ELR (cell line): ENCODE measurements around the gene SERINC4.
A peak's percentile ranks its signal among the peaks of the same experiment; 100 is the strongest.

Source experiments
- DNase-seq: peaks from one replicate; pipeline ENCODE4 v3.0.0-alpha.2; 2015; ENCODE audit warnings: low read depth

Gene SERINC4

DNA sequence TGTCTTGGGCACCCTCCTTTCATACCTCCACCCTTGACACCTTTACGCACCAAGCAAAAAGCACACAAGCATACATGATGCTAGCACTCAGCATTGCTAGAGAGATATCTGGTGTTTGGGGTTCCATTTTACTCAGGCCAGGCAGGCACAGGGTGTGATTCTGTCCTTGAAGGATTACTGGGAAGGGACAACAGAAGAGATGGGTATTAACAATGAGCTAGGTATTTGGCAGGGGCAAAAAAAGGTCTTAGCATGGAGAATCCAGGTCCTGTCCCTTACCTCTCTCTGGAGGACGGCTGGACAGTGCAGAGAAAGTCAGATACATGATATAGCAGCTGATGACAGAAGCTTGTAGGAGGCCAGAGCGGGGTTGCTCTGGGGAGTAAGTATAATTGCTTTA, 3.5 kb downstream of the SERINC4 start:
- DNase-seq: no peak

DNA sequence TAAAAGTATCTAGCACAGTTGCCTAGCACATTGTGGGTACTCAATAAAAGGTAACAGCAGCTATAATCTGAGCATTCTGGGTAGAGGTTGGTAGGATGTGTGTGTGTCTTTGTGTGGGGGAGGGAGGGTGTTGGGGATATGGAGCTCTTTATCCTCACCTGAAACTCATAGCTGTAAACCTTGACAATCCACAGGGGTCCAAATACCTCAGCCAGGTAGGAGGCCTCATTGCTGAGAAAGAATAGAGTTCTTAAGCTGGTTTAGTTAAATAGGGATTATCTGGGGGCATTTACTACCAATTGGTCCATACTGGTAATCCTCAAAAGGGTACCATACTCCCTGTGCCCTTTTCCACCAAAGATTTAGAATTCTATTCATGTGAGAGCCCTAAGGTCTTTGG, 4.0 kb downstream of the SERINC4 start:
- DNase-seq: no peak

DNA sequence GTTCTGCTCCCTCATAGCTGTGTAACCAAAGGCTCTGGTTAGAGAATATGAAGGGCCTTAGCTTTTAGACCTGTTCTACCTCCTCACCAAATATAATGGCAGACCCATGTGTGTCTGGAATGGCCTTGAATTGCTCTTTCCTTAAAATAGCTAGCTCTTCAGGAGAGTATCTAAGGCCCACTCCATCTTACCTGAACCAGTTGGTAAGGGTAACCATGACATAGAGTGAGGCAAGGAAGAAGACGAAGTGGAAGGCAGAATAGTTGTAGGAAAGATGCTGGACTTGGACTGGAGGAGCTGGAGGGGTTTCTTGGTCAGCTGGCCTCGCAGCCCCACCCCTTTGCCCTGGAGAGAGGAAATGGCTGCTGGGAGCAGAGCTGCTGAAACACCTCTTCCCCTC, 4.8 kb downstream of the SERINC4 start:
- no peak for DNase-seq

DNA sequence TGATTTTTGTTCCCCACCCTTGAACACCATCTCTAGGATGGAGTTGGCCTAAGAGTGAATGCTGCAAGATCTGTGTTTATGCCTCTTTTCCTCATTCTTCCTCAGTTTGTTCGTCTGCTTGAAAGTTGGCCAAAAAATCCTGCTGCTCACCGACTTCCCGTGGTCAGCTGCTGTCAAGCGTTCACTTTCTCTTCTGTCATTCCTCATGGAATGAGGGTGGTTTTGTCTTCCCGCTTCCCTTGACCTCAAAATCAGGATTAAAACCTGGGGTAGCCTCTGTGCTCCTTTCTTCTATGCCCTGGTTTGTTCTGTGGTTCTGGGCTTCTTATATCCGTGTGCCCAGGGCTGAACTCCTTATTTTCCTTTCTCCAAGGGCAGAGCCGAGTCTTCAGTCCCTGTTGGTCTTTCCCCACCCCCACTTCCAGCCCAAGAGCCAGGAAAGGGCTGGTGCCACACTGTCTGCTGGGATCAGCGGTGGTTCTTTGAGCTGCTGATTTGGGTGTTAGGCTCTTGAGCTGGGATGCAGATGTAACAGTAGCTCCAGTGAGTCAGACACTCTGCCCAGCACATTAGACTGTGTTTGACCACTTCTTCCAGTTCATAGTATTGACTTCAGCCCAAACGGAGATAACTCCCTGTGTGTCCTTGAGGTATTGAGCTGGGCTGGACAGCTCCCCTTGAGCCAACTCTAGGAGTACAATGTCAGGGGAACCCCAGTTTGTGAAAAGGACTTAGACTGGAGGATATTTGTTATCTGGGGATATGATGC, 5.6 kb downstream of the SERINC4 start:
- peak; percentile 82 for DNase-seq

DNA sequence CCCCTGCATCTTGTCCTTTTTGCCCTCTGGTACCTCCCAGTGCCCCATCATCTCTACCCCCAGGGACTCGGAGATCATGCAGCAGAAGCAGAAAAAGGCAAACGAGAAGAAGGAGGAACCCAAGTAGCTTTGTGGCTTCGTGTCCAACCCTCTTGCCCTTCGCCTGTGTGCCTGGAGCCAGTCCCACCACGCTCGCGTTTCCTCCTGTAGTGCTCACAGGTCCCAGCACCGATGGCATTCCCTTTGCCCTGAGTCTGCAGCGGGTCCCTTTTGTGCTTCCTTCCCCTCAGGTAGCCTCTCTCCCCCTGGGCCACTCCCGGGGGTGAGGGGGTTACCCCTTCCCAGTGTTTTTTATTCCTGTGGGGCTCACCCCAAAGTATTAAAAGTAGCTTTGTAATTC, 6.4 kb downstream of the SERINC4 start:
- DNase-seq: no peak

DNA sequence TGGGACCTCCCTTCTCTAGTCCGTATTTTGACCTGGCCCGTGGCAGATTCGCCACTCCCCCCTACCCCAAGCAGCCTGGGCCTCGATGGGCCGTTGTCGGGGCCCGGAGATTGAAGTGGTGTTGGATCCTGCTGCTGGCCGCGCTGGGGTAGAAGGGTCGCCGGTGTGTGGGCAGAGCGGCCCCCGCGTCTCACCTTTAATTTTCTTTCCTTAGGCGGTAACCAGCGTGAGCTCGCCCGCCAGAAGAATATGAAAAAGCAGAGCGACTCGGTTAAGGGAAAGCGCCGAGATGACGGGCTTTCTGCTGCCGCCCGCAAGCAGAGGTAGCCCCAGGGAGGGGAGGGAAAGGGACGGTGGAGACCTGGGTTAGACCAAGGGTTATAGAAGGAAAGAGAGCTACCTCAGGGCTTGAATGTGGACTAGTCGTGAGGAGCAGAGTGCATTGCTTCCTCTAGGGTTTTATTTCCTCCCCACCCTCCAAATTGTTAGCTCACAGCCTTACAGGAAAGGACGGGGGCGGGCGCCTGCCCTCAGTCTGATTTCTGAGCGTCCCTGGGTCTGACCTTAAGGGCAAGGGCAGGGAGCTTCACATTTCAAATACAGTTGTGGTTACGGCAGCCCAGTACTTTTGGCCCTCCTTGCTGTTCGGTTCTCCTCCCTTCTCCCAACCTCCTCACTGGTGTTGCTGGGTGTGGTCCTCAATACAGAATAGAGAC, 7.1 kb downstream of the SERINC4 start:
- peak; percentile 52 for DNase-seq

DNA sequence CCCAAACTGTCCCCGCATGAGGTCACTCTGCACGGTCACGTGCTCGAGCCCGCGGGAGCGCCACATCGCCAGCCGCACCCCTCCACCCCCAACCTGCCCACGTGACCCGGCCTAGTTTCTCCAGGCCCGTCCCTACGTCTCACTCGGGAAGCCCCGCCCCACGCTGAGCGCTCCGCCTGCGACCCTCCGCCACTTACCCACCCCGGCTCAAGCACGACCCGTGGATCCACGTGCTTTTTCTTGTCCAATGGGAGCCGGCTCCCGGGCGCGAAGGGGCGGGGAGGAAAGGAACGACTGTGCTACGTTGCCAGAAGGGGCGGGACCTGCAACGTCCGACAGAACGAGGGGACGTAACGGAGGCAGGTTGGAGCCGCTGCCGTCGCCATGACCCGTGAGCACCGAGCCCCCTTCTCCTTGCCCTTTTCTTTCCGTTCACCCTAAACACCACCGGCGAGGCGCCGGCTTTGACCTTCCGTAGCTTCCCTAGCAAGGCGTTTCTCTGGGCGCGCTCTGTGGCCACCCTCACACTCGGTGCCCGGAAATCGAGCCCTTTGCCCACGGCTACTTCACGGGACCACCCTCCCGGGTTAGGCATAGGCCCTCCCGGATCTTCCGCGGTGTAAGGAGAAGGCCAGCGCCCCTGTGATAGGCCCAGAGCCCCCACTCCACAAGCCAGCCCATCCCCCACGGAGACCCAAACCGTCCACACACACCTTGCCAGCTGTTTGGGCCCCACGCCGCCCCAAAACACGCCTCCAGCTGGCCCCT, 7.8 kb downstream of the SERINC4 start, which contains the start of gene SERF2:
SERF2 (plus strand) TSS at position 328 of the 768 bp plus-strand sequence; CDS start at position 385, 57 bp downstream.
- peak; percentile 99 for DNase-seq

DNA sequence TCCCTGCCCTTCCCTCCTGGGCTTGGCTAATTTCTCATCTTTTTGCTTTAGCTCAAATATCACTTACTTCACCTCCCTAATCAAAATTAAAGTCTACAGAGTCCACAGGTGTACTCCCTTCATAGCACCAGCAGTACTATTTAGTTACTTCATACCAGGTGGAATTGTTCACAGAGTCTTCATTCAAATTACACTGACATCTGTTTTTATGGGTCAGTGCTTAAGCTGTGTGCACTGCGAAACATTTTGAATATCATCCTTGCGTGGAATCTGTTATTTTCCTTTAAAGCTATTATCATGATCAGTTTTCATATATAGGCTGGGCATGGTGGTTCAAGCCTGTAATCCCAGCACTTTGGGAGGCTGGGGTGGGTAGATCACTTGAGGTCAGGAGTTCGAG, 10.6 kb downstream of the SERINC4 start:
- no peak for DNase-seq

DNA sequence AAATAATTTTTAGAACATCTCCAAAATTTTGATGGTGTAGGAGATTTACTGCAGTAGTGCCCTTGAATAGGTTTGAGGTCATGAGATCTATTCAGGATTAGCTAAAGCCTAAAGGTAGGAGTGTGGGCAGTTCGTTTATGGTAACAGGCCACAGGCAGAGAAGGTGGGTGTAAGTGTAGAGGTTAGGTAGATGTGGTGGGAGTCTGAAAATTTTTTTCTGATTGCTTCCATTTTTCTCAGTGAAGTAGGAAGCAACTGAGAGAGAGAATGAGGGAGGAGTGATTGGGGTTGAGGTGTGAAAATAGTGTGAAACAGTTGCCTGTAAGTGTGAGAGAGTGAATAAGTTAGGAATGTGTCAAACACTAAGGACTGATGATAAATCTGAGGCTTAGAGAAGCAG, 21.0 kb downstream of the SERINC4 start:
- no peak for DNase-seq

DNA sequence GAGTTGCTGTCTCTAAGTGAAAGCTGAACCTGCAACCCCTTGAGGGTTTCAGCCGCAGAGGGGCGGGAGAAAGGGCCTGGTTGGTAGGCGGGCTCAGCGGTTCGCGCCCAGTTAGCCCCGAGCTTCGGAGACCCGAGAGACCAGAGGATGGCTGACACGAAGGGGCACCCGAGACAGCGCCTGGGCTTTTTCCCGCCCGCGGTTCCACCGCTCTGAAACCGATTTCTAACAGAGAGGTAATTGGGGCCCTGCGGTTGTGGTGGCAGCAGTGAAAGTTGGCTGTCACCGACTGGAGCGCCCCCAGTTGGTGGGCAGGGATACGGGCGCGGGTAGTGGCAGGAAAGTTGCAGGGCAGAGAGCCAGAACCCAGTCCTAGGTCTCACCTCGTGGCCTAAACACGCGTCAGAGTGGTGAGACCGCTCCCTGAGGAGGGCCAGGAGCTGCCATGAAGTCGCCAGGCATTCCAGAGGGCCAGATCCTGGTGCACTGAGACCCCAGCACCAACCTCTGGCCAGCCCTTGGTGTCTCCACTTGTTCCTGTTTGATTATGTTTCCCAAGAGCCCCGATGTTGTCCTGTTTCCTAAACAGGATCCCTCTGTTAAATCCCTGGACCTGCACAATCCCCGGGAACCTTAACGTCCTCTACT, 22.6 kb downstream of the SERINC4 start:
- peak; percentile 84 for DNase-seq

DNA sequence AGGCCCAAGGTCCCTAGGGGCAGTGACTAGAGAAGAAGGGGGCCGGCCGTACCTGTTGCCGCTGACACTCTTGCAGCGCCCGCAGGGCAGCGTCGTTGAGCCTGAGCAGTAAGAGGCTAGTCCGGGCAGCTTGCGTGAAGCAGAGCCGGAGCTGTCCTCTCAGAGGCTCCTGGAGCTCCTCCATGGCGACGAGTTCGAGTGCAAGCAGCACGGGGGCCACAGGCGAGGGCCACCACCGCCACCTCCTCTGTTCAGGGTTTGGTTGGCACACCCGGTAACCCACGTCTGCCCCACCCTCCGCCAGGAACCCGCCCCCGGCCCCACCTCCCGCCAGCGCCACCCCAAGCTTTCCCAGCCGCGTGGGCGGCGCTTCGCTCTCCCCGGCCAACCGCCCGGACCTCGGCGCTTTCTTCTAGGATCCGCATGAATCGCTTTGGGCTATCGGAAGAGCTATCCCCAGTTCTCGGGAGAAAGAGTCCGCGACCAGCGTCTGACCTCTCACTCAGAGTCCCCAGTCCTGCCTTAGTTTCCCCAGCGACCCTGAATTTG, 23.2 kb downstream of the SERINC4 start, which contains the start of gene ELL3:
ELL3 (minus strand) TSS at position 249 of the 549 bp plus-strand sequence; CDS start at position 184, 65 bp downstream.
- DNase-seq: peak; percentile 82

DNA sequence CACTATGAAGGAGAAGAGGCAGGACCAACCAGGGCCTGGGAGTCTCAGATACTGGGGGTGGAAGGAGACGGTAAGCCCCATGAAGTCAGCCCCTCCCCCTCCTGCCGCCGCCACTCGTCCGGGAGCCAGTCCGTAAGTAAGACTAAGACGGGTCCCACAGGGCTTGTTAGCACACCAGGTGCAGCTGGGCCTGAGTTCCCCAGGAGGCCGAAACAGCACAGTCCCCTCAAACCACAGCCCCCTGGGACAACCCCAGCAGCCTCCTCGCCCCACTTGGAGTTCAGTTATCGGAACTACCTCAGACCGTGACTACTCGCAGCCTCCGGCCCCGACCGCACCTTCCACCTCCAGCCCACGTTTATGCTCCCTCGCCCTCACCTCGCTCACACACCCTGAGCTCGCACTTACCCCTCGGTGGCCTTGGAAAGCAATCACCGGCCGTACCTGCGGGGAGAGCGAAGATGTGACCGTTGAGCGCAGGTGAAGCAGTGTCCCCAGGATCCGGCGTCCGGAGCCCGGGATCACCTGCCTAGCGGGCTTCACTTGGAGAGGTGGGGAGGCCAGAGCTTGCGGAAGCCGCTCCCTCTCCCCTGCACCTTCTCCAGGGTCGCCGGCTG, 23.8 kb downstream of the SERINC4 start:
- no peak for DNase-seq

DNA sequence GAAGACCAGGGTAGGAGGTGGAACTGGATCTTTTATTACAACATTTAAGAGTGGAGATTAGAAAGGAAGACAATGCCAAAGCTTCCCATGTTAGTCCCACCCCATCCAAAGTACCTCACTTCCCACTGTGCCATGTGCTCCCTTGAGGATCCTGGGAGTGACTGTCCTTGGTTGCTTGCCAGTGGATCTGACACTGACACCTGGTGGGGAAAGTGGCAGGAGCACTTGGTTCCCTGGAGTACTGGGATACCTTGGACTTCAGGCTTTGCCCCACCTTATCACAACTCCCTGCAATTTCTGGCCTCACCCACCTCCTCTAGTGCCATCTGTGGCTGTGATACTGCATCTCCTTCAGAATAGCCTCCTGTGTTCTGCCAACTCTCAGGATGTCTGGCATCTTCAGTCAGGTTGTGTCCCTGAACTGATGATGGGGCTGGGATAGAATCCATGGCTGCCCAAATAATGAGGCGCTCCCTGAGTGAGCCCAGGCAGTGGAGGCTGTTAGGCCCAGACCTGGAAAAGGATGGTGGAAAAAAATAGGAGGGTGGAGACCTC, 24.5 kb downstream of the SERINC4 start:
- DNase-seq: peak; percentile 71

DNA sequence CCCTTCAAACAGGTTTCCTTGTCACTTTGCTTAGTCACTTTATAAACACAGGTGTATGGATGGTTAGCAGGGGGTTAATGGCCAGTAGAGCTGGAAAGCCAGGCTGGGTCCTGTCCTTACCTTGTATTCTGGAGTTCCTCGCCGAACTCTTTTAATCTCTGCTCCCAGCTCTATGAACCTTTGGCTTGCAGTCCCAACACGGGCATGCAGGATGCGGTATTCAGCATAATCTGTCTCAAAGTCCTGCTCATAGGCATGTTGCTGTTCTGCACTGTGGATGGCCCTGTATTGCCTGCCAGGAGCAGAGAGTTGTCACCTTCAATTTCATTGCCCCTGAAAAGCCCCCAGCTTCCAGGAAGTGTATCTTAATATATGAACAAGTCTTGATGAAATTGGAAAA, 26.0 kb downstream of the SERINC4 start:
- DNase-seq: no peak

DNA sequence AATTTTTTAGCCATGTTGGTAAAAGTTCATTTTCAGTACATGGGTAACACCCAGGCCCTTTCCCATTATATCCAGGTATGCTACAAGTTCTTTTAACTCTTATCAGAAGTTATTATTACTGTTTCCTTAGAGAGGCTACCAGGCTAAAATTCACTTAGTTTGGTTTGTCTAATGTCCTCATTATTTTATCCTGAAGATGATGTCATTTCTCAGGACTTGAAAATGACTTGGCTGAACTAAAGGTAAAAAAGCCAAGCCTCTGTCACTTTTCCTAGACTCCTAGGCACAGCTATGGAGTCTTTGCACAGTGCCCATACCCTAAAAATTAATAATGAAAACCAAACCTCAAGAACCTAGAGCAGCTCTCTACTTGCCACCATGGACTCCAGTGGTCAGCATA, 27.4 kb downstream of the SERINC4 start:
- no peak for DNase-seq

DNA sequence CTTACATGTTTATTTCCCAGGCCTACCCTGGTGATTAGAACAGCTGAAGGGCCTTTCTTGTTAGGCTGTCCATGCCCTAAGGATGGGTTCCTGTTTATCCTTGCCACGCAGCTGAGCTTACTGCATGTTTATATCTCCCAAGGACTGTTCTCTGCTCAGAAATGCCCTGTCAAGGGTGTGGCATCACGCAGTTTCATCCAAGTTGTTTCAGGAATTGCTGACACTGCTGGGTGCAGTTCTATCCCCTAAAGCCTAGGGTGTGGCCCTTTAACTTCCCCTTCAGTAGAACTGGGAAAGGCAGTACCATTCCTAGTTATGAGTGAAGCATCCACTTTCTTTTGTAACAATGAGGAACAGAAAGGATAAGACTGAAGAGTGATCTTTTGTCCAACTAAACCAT, 28.2 kb downstream of the SERINC4 start:
- DNase-seq: no peak

DNA sequence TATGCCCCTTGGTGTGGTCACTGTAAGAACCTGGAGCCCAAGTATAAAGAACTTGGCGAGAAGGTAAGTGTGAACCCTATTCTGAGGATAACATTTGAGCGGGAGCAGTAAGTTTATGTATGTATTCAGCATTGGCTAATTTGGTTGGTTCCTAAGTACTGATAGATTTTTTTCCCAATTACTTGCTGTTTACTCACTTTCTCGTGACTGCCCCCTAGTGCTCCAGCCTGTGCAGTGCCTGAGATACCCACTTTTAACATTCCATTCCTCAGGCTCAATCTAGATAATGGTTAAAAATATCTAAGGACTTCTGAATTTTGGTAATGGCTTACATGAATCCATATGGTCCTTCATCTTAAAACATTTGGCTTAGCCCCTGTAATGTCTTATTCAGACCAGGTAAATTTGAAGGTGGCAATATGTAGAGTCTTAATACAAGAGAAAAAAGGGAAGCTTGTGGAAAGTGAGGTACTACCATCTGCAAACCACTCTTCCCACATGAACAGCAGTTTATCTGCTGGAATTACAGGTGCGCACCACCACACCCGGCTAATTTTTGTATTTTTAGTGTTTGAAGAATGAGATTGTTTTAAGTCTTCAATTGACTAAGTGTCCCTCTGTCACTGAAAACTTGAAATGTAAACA, 30.3 kb downstream of the SERINC4 start:
- peak; percentile 75 for DNase-seq

DNA sequence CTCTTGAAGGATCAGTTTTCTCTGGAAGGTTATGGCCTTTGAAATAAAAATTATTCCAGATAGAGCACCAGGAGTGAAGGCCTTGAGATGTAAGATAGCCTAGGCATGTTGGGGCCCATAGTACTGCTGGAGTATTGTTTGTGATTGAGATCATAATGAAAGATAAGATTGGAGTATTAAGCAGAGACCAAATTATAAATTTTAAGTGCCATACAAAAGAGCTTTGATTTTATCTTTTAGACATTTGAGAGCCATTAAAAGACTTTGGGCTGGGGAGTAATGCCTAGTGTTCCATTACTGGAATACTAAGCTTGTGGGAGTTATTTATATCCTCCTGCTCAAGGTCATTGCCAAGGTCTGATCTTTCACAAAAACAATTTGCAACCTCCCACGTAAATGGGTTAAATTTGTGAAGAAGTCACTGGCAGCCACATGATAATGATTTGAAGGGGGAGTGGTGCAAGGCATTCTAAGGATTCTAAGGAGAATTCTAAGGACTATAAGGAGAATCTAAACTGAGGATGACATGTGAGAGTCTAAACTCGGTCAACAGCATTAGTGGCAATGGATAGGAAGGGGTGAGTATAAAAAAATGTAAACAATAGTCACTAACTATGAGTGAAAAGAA, 36.1 kb downstream of the SERINC4 start:
- DNase-seq: no peak

DNA sequence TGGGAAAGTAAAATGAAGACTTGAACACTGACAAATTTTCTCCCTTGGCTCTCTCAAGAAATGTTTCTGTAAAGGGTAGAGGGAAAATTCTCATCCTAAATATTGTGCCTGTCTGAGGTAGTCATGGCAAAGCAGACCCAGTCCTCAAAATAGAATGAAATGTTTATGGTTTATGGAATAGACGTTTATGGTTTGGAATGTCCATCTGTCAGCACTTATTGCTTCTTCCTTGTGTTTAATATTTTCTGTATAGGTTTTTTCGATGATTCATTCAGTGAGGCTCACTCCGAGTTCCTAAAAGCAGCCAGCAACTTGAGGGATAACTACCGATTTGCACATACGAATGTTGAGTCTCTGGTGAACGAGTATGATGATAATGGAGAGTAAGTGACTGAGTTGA, 37.2 kb downstream of the SERINC4 start:
- DNase-seq: peak; percentile 6

DNA sequence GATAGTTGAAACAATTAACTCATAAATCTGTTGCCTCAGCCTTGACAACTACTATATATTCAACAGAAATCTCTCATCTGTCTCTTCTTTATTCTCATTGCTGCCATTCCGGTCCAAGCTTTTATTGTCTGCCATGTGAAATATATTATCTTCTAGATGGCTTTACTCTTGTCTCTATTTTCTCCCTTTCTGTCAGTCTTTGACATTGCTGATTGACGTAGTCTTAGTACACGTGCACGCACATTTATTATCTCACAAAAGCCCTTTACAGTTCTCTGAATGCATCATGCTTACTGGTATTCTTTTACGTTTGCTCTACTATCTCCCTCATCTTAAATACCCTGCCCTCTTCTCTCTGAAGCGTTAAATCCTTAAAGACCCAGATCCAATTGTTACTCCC, 48.1 kb downstream of the SERINC4 start:
- no peak for DNase-seq
